Measurements from ENCODE around the gene SRM. TPM values are rescaled to one million over a fixed set of nuclear protein-coding genes. Genes with fewer than 3 reads are reported as not detected.
"Not testable (repeated sequence)": the region's sequence is repeated elsewhere in the genome, so short reads cannot be mapped to it uniquely, and the experiment has no call there.

Gene SRM
- total and polyA plus RNA-seq, 2 donors (not counting 1 experiment from before 2014, with no cell fraction given), result 13.0 to 95.4 TPM

- H2AFZ ChIP-seq (ENCODE audit: low read length), result no peak overlapping the region
- DNase-seq (ENCODE audit: low read depth in 2 of 2), result no peak
- H3K36me3 ChIP-seq (ENCODE audit: control insufficient read depth, insufficient read depth, low read length), result peaks cover 18% of the 10 kb centered on the region
- no peak overlapping the region for H3K27ac ChIP-seq (ENCODE audit: insufficient read depth, low read length)
- H3K9ac ChIP-seq (ENCODE audit: insufficient read depth, low read length), result no peak overlapping the region
- H3K9me3 ChIP-seq (ENCODE audit: control insufficient read depth, insufficient read depth, low read depth, low read length), result no peaks in the 10 kb centered on the region
- H3K4me1 ChIP-seq (ENCODE audit: control insufficient read depth, extremely low read depth, insufficient read depth, low read length), result no peaks in the 10 kb centered on the region
- no peaks in the 10 kb centered on the region for H3K27me3 ChIP-seq (ENCODE audit: control insufficient read depth, insufficient read depth, low read length)
- H3K4me3 ChIP-seq (replicated peaks in 1 of 4; ENCODE audit: control extremely low read depth in 1 of 4, insufficient read depth in 1 of 4, low read depth in 3 of 4, low read length in 4 of 4), result no peak overlapping the region
- H3K79me2 ChIP-seq (ENCODE audit: control insufficient read depth, insufficient read depth, low read length), result peaks cover 3% of the 10 kb centered on the region
- H3K4me2 ChIP-seq (ENCODE audit: extremely low read depth, insufficient read depth, low read length), result no peak overlapping the region
- TF ChIP-seq CTCF (conservative IDR thresholded peaks at IDR 0.05 in 1 of 2, IDR thresholded peaks at IDR 0.05 in 1 of 2; ENCODE audit: low read depth in 1 of 2, low read length in 2 of 2), result no peak
- TF ChIP-seq EZH2 (IDR thresholded peaks at IDR 0.05; ENCODE audit: low read length, missing control alignments), result no peak
- H4K20me1 ChIP-seq (ENCODE audit: control insufficient read depth, extremely low read depth, insufficient read depth, low read length), result no peaks in the 10 kb centered on the region
Measured at GRCh38 chr1:11064942-11065341, 5.1 kb upstream of the SRM start.

- H2AFZ ChIP-seq (ENCODE audit: low read length); H4K20me1 ChIP-seq (ENCODE audit: control insufficient read depth, extremely low read depth, insufficient read depth, low read length); H3K4me3 ChIP-seq (replicated peaks in 1 of 4; ENCODE audit: control extremely low read depth in 1 of 4, insufficient read depth in 1 of 4, low read depth in 3 of 4, low read length in 4 of 4); H3K27ac ChIP-seq (ENCODE audit: insufficient read depth, low read length); H3K9me3 ChIP-seq (ENCODE audit: control insufficient read depth, insufficient read depth, low read depth, low read length); H3K4me2 ChIP-seq (ENCODE audit: extremely low read depth, insufficient read depth, low read length); DNase-seq (ENCODE audit: low read depth in 2 of 2); H3K4me1 ChIP-seq (ENCODE audit: control insufficient read depth, extremely low read depth, insufficient read depth, low read length); H3K79me2 ChIP-seq (ENCODE audit: control insufficient read depth, insufficient read depth, low read length); H3K9ac ChIP-seq (ENCODE audit: insufficient read depth, low read length); H3K27me3 ChIP-seq (ENCODE audit: control insufficient read depth, insufficient read depth, low read length): not testable (repeated sequence)
- H3K36me3 ChIP-seq (ENCODE audit: control insufficient read depth, insufficient read depth, low read length), result peaks cover 15% of the 10 kb centered on the region
Measured at GRCh38 chr1:11063937-11064537, 4.2 kb upstream of the SRM start.

- Histone ChIP-seq H3K4me2 (ENCODE audit: extremely low read depth, insufficient read depth, low read length) (no peak overlapping the region), H3K79me2 (ENCODE audit: control insufficient read depth, insufficient read depth, low read length) (peaks cover 18% of the 10 kb centered on the region), H3K4me3 (replicated peaks in 1 of 4; ENCODE audit: control extremely low read depth in 1 of 4, insufficient read depth in 1 of 4, low read depth in 3 of 4, low read length in 4 of 4) (no peak overlapping the region), H3K9me3 (ENCODE audit: control insufficient read depth, insufficient read depth, low read depth, low read length) (no peaks in the 10 kb centered on the region), H3K27ac (ENCODE audit: insufficient read depth, low read length) (no peak overlapping the region), H3K9ac (ENCODE audit: insufficient read depth, low read length) (no peak overlapping the region), H3K36me3 (ENCODE audit: control insufficient read depth, insufficient read depth, low read length) (peaks cover 8% of the 10 kb centered on the region), H2AFZ (ENCODE audit: low read length) (no peak overlapping the region), H3K4me1 (ENCODE audit: control insufficient read depth, extremely low read depth, insufficient read depth, low read length) (no peaks in the 10 kb centered on the region), H4K20me1 (ENCODE audit: control insufficient read depth, extremely low read depth, insufficient read depth, low read length) (no peaks in the 10 kb centered on the region), H3K27me3 (ENCODE audit: control insufficient read depth, insufficient read depth, low read length) (no peaks in the 10 kb centered on the region)
- TF ChIP-seq EZH2 (IDR thresholded peaks at IDR 0.05; ENCODE audit: low read length, missing control alignments) (no peak), CTCF (conservative IDR thresholded peaks at IDR 0.05 in 1 of 2, IDR thresholded peaks at IDR 0.05 in 1 of 2; ENCODE audit: low read depth in 1 of 2, low read length in 2 of 2) (no peak)
- DNase-seq (ENCODE audit: low read depth in 2 of 2), result peak in 1 of 2 donors; percentile 92
Measured at GRCh38 chr1:11062965-11063401, 3.2 kb upstream of the SRM start.

Data from fibroblast of lung (primary cell).